ENCODE results near the gene NELL1. TPM values are rescaled to one million over a fixed set of nuclear protein-coding genes. Genes with fewer than 3 reads are reported as not detected.

Gene NELL1
- total RNA-seq, 1 donor from 2014 or later: 0.29 TPM

GRCh38 chr11:20627026-20627425 is 42.4 kb upstream of the NELL1 start:
- no peaks in the 10 kb centered on the region for H3K9me3 Mint-ChIP-seq (ENCODE audit: unreplicated experiment)
- H3K27ac Mint-ChIP-seq (ENCODE audit: unreplicated experiment): no peak overlapping the region
- TF ChIP-seq CTCF (IDR thresholded peaks at IDR 0.05; ENCODE audit: partially characterized antibody, unreplicated experiment): no peak
- no peaks in the 10 kb centered on the region for H3K36me3 Mint-ChIP-seq (ENCODE audit: unreplicated experiment)
- no peak overlapping the region for H3K4me3 Mint-ChIP-seq (ENCODE audit: unreplicated experiment)
- no peaks in the 10 kb centered on the region for H3K4me1 Mint-ChIP-seq (ENCODE audit: low read depth, unreplicated experiment)
- DNase-seq: no peak
- peaks cover 5% of the 10 kb centered on the region for H3K27me3 Mint-ChIP-seq (ENCODE audit: unreplicated experiment)

DNA sequence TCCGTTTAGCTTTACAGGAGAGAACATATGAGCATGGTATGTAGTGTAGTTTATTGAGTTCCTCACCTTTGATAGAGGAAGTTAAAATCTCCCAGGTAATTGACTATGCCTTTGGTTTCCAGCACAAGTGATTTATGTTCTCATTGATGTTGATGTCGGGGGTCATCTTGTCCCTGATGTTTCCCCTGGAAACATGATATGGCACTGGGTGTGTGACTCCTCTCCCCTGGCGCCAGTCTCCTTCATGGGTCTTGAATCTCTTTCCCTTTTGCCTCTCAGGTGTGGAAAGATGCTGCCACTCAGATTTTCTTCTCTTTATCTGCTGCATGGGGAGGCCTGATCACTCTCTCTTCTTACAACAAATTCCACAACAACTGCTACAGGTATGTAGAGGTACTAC is 41.7 kb upstream of the NELL1 start:
- H3K27me3 Mint-ChIP-seq (ENCODE audit: unreplicated experiment): peaks cover 5% of the 10 kb centered on the region
- no peak for DNase-seq
- H3K4me1 Mint-ChIP-seq (ENCODE audit: low read depth, unreplicated experiment): no peaks in the 10 kb centered on the region
- H3K27ac Mint-ChIP-seq (ENCODE audit: unreplicated experiment): no peak overlapping the region
- no peak for TF ChIP-seq CTCF (IDR thresholded peaks at IDR 0.05; ENCODE audit: partially characterized antibody, unreplicated experiment)
- no peaks in the 10 kb centered on the region for H3K36me3 Mint-ChIP-seq (ENCODE audit: unreplicated experiment)
- no peaks in the 10 kb centered on the region for H3K9me3 Mint-ChIP-seq (ENCODE audit: unreplicated experiment)
- H3K4me3 Mint-ChIP-seq (ENCODE audit: unreplicated experiment): no peak overlapping the region

- Mint-ChIP-seq H3K36me3 (ENCODE audit: unreplicated experiment) (no peaks in the 10 kb centered on the region), H3K27me3 (ENCODE audit: unreplicated experiment) (no peaks in the 10 kb centered on the region), H3K27ac (ENCODE audit: unreplicated experiment) (no peak overlapping the region), H3K9me3 (ENCODE audit: unreplicated experiment) (peaks cover 1% of the 10 kb centered on the region), H3K4me1 (ENCODE audit: low read depth, unreplicated experiment) (no peaks in the 10 kb centered on the region), H3K4me3 (ENCODE audit: unreplicated experiment) (no peak overlapping the region)
- TF ChIP-seq CTCF (IDR thresholded peaks at IDR 0.05; ENCODE audit: partially characterized antibody, unreplicated experiment): no peak
- no peak for DNase-seq
These were observed 37.7 kb upstream of the NELL1 start for GRCh38 chr11:20631519-20632168.

GRCh38 chr11:20632169-20632532 is 37.2 kb upstream of the NELL1 start:
- no peaks in the 10 kb centered on the region for H3K4me1 Mint-ChIP-seq (ENCODE audit: low read depth, unreplicated experiment)

More at GRCh38 chr11:20632169-20632532, 37.2 kb upstream of the NELL1 start:
- peaks cover 1% of the 10 kb centered on the region for H3K9me3 Mint-ChIP-seq (ENCODE audit: unreplicated experiment)
- no peaks in the 10 kb centered on the region for H3K27me3 Mint-ChIP-seq (ENCODE audit: unreplicated experiment)
- H3K36me3 Mint-ChIP-seq (ENCODE audit: unreplicated experiment): no peaks in the 10 kb centered on the region
- H3K4me3 Mint-ChIP-seq (ENCODE audit: unreplicated experiment): no peak overlapping the region
- no peak overlapping the region for H3K27ac Mint-ChIP-seq (ENCODE audit: unreplicated experiment)
- no peak for TF ChIP-seq CTCF (IDR thresholded peaks at IDR 0.05; ENCODE audit: partially characterized antibody, unreplicated experiment)
- DNase-seq: no peak
